HuH-7.5 (cell line): ENCODE measurements around the gene TMEM106C.

Source experiments
- DNase-seq: peaks from one replicate; pipeline ENCODE4 v3.0.0; 2011; ENCODE audit warnings: low spot score

TMEM106C gene

DNA sequence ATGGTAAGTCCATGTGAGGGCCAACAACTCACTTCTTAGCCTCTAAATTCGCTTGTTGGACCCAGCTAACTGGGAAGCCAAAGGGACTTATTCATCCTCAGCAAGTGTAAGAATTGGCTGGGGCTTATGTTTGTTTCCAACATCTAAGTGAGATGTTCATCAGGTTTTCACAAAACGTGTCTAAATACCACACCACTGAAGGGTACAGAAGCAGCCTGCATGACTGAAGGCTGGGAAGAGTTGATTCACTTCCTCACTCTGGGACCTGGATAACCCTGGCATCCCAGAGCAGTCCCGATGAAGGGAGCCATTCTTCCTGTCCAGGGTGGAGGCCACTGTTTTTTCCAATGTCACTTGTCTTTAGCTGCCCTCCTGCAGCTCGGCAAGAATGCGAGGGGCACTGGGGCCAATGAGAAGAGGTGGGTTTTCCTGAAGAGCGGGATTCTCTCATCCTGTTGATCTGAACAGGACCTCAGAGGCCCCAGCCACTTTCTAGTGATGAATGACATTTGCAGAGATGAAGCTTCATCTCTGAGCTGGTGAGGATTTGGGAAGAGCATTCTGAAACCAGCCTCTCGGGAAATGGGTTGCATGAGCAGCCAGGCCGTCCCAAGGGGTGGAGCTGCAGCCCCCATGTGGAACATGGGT, 53.1 kb downstream of the TMEM106C start:
- no peak for DNase-seq

DNA sequence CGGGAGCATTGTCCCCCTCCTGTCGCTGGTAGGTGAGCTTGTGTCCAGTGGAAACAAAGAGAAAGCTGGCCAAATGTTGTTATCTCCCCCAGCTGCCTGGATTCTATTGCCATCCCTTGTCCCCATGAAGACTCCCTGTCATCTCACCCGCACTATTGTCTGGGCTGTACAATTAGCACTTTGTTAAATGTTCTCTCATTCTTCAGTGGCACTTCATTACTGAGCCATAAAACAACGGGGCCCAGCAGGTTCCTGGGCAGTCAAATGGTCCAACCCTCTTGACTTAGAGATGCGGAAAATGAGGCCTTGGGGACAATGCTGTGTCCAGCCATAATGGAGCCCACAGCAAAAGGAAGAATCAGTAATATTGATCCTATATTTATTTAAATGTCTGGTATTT, 54.1 kb downstream of the TMEM106C start:
- no peak for DNase-seq

DNA sequence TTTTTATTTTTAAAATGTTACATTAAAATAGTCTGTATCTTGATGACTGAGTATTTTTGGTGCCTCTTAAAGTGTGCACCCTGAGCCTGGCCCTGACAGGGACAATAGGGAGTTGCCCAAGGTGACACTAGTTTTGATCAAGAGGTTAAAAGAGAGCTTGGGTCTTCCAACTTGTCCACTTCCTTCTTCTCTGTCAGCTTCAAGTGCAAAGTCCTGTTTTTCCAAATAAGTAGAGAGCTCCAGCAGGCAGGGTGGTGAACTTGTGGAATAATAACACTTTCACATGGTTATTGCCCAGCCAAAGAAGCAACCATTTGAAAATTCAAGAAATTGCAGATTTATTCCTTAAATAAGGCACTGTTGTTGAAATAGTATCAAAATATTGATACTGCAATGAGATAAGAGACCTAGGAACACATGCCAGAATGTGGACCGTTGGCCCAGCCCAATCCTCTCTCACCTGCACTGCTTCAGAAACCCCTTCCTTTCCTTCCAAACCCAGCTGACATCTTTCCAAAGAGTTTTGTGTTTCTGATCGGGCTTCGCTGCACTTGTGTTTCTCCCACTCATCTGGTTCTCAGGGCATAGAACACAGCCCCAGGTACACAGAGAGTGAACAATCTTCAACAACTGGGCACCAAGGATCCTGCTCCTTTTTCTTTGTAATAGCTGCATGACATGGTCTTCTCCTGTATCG, 54.7 kb downstream of the TMEM106C start:
- DNase-seq: no peak
